Measurements from ENCODE around the gene SPRR2D. TPM values are rescaled to one million over a fixed set of nuclear protein-coding genes. Genes with fewer than 3 reads are reported as not detected.

The SPRR2D gene
- total and polyA plus RNA-seq, 2 donors (not counting 1 experiment from before 2014, with no cell fraction given) = not detected

DNA sequence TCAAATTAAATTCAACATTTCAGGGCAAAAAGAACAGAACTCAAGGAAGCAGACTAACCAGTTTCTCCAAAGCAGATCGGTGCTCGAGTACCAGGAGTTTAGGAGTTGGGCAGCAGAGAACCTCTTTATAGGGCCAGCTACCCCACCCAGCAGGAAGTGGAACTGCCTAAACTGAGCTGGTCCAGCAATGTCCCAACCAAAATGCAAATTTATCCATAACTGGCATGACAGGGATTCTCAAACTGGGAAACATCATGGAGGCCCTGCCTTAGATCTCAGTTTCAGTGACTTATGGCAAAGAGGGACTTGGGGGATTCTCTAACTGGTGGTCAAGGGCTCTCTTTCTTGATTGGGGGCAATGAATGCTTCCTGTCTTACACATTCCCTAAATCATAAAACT lies 30.6 kb upstream of the SPRR2D start, which contains the start of gene SPRR2B:
Gene SPRR2B, minus strand, starts transcription at position 101 of the 400 bp plus-strand sequence. CDS start 772 bp downstream, outside the sequence.
- intact Hi-C loops (cut with micrococcal nuclease) = no loop called here
- Histone ChIP-seq H3K27ac (ENCODE audit: low read length in 2 of 2) (no peak within 1 kb of the TSS), H3K4me3 (ENCODE audit: control extremely low read depth in 1 of 5, extremely low read depth in 1 of 5, insufficient read depth in 1 of 5, low read depth in 2 of 5, low read length in 4 of 5) (no peak within 1 kb of the TSS), H3K9ac (ENCODE audit: low read length) (no peak within 1 kb of the TSS), H2AFZ (ENCODE audit: insufficient read depth, low read depth, low read length, poor library complexity, severe bottlenecking) (no peak within 1 kb of the TSS), H3K79me2 (ENCODE audit: control insufficient read depth, insufficient read depth, low read length) (no peaks in the 10 kb centered on the region), H3K4me2 (replicated peaks; ENCODE audit: low read depth, low read length, poor library complexity, severe bottlenecking) (no peak within 1 kb of the TSS), H3K27me3 (replicated peaks in 1 of 4; ENCODE audit: control extremely low read depth in 1 of 4, control insufficient read depth in 3 of 4, insufficient read depth in 4 of 4, low read length in 3 of 4) (no peaks in the 10 kb centered on the region), H3K4me1 (ENCODE audit: control insufficient read depth in 2 of 2, insufficient read depth in 2 of 2, low read length in 2 of 2) (no peaks in the 10 kb centered on the region), H3K36me3 (replicated peaks in 1 of 2; ENCODE audit: control extremely low read depth in 1 of 2, control insufficient read depth in 1 of 2, extremely low read depth in 1 of 2, insufficient read depth in 2 of 2, low read length in 1 of 2) (no peaks in the 10 kb centered on the region), H3K9me3 (ENCODE audit: control extremely low read depth in 1 of 3, control insufficient read depth in 2 of 3, insufficient read depth in 1 of 3, low read length in 2 of 3) (no peaks in the 10 kb centered on the region), H4K20me1 (ENCODE audit: control insufficient read depth, insufficient read depth, low read length, poor library complexity, severe bottlenecking) (no peaks in the 10 kb centered on the region)
- ChIA-PET POLR2A (no interaction called here), CTCF (no interaction called here)
- Mint-ChIP-seq H3K4me3 (no peak within 1 kb of the TSS), H3K9me3 (ENCODE audit: insufficient read depth) (no peaks in the 10 kb centered on the region), H3K4me1 (no peaks in the 10 kb centered on the region), H3K27me3 (peaks cover 16% of the 10 kb centered on the region), H3K27ac (no peak within 1 kb of the TSS)
- ATAC-seq (ENCODE audit: low read depth) (no peak), DNase-seq (no peak)
- TF ChIP-seq EZH2 (IDR thresholded peaks at IDR 0.05; ENCODE audit: borderline replicate concordance, insufficient read depth, low read depth, low read length, poor library complexity, severe bottlenecking) = no peak
- TF ChIP-seq CTCF (IDR thresholded peaks at IDR 0.05) = no peak
- 100% methylated on average over 2 of the region's 2 CpGs for WGBS (ENCODE audit: insufficient coverage)

DNA sequence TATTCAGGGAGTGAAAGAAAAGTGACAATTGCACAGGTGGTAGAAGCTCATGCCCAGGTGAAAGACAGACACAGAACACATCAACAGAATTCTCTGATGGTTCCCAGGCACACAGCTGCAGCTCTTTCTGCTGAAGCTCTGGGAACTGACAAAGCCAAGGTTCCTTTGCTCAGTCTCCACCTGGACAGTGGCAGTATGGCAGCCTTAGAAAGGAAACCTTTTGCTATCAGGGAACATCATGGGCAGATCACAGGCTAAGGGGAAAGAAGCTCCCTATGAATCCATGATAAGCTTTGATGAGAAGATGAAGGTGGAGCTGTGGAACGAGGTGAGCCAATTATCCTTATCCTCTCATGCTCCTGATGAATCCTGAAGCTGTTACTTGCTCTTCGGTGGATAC lies 29.3 kb upstream of the SPRR2D start:
- Mint-ChIP-seq H3K27me3 (peaks cover 25% of the 10 kb centered on the region), H3K27ac (no peak overlapping the region), H3K4me1 (no peaks in the 10 kb centered on the region), H3K4me3 (no peak overlapping the region), H3K9me3 (ENCODE audit: insufficient read depth) (no peaks in the 10 kb centered on the region)
- Histone ChIP-seq H2AFZ (ENCODE audit: insufficient read depth, low read depth, low read length, poor library complexity, severe bottlenecking) (no peak overlapping the region), H3K9ac (ENCODE audit: low read length) (no peak overlapping the region), H3K27me3 (replicated peaks in 1 of 4; ENCODE audit: control extremely low read depth in 1 of 4, control insufficient read depth in 3 of 4, insufficient read depth in 4 of 4, low read length in 3 of 4) (no peaks in the 10 kb centered on the region), H3K9me3 (ENCODE audit: control extremely low read depth in 1 of 3, control insufficient read depth in 2 of 3, insufficient read depth in 1 of 3, low read length in 2 of 3) (no peaks in the 10 kb centered on the region), H3K4me1 (ENCODE audit: control insufficient read depth in 2 of 2, insufficient read depth in 2 of 2, low read length in 2 of 2) (no peaks in the 10 kb centered on the region), H3K36me3 (replicated peaks in 1 of 2; ENCODE audit: control extremely low read depth in 1 of 2, control insufficient read depth in 1 of 2, extremely low read depth in 1 of 2, insufficient read depth in 2 of 2, low read length in 1 of 2) (no peaks in the 10 kb centered on the region), H3K79me2 (ENCODE audit: control insufficient read depth, insufficient read depth, low read length) (no peaks in the 10 kb centered on the region), H3K4me3 (ENCODE audit: control extremely low read depth in 1 of 5, extremely low read depth in 1 of 5, insufficient read depth in 1 of 5, low read depth in 2 of 5, low read length in 4 of 5) (no peak overlapping the region), H3K27ac (ENCODE audit: low read length in 2 of 2) (no peak overlapping the region), H3K4me2 (replicated peaks; ENCODE audit: low read depth, low read length, poor library complexity, severe bottlenecking) (no peak overlapping the region), H4K20me1 (ENCODE audit: control insufficient read depth, insufficient read depth, low read length, poor library complexity, severe bottlenecking) (no peaks in the 10 kb centered on the region)
- intact Hi-C loops (cut with micrococcal nuclease) = no loop called here
- POLR2A ChIA-PET = no interaction called here
- TF ChIP-seq EZH2 (IDR thresholded peaks at IDR 0.05; ENCODE audit: borderline replicate concordance, insufficient read depth, low read depth, low read length, poor library complexity, severe bottlenecking) = no peak
- TF ChIP-seq CTCF (IDR thresholded peaks at IDR 0.05) = no peak
- ATAC-seq (ENCODE audit: low read depth) (no peak), DNase-seq (no peak)
- CTCF ChIA-PET = no interaction called here
- no CpG with 5 or more reads among the region's 2 CpGs for WGBS (ENCODE audit: insufficient coverage)

Measured in B cell (primary cell).